Ecto neural progenitor cell (in vitro differentiated cells): ENCODE measurements around the gene MICU2.
"Not testable (repeated sequence)": the region's sequence is repeated elsewhere in the genome, so short reads cannot be mapped to it uniquely, and the experiment has no call there.

ENCODE experiments used
- DNase-seq: peaks from one replicate; pipeline ENCODE4 v3.0.0-alpha.2; 2018; ENCODE audit warnings: low spot score

The MICU2 gene

GRCh38 chr13:21594715-21595545, 9.0 kb downstream of the MICU2 start:
- no peak for DNase-seq

- DNase-seq: not testable (repeated sequence)
Observed at GRCh38 chr13:21590665-21591456, 13.1 kb downstream of the MICU2 start.

- DNase-seq: no peak
Observed at GRCh38 chr13:21590231-21590630, 13.7 kb downstream of the MICU2 start.

GRCh38 chr13:21589510-21589909, 14.5 kb downstream of the MICU2 start:
- not testable (repeated sequence) for DNase-seq

GRCh38 chr13:21588411-21588810, 15.6 kb downstream of the MICU2 start:
- not testable (repeated sequence) for DNase-seq

- DNase-seq: no peak
Observed at GRCh38 chr13:21584973-21585592, 18.9 kb downstream of the MICU2 start.

GRCh38 chr13:21583478-21583877, 20.5 kb downstream of the MICU2 start:
- no peak for DNase-seq

GRCh38 chr13:21580736-21581135, 23.2 kb downstream of the MICU2 start:
- DNase-seq: no peak

- no peak for DNase-seq
Observed at GRCh38 chr13:21579754-21580316, 24.1 kb downstream of the MICU2 start.

GRCh38 chr13:21578748-21579147, 25.2 kb downstream of the MICU2 start:
- no peak for DNase-seq

GRCh38 chr13:21576426-21576825, 27.5 kb downstream of the MICU2 start:
- no peak for DNase-seq

- no peak for DNase-seq
Observed at GRCh38 chr13:21573920-21574712, 29.9 kb downstream of the MICU2 start.

- DNase-seq: no peak
Observed at GRCh38 chr13:21569686-21570085, 34.3 kb downstream of the MICU2 start.

- no peak for DNase-seq
Observed at GRCh38 chr13:21568854-21569253, 35.1 kb downstream of the MICU2 start.

GRCh38 chr13:21567714-21568113, 36.3 kb downstream of the MICU2 start:
- DNase-seq: no peak

GRCh38 chr13:21557995-21558394, 46.0 kb downstream of the MICU2 start:
- DNase-seq: no peak

- DNase-seq: no peak
Observed at GRCh38 chr13:21556051-21556450, 47.9 kb downstream of the MICU2 start.

- DNase-seq: not testable (repeated sequence)
Observed at GRCh38 chr13:21553261-21553660, 50.7 kb downstream of the MICU2 start.

GRCh38 chr13:21550918-21551317, 53.1 kb downstream of the MICU2 start:
- DNase-seq: no peak

GRCh38 chr13:21549633-21550032, 54.3 kb downstream of the MICU2 start:
- DNase-seq: no peak

GRCh38 chr13:21548577-21548976, 55.4 kb downstream of the MICU2 start:
- DNase-seq: no peak

- DNase-seq: no peak
Observed at GRCh38 chr13:21546372-21546771, 57.6 kb downstream of the MICU2 start.
